Astrocyte of the hippocampus (primary cell): Measurements from ENCODE around the gene CLEC4D.
"Not testable (repeated sequence)": the region's sequence is repeated elsewhere in the genome, so short reads cannot be mapped to it uniquely, and the experiment has no call there.

Experiments
- DNase-seq: peaks from one replicate; pipeline ENCODE4 v3.0.0; 2011; ENCODE audit warnings: low read depth, low spot score

The CLEC4D gene

GRCh38 chr12:8532045-8532444, 18.7 kb downstream of the CLEC4D start:
- no peak for DNase-seq

- not testable (repeated sequence) for DNase-seq
These were observed 24.5 kb downstream of the CLEC4D start for GRCh38 chr12:8537820-8538219.

GRCh38 chr12:8540831-8541230, 27.5 kb downstream of the CLEC4D start, which contains the start of gene CLEC4E:
CLEC4E (minus strand) TSS chr12:8540905; CDS start chr12:8540797, 108 bp downstream.
- DNase-seq = not testable (repeated sequence)

- no peak for DNase-seq
These were observed 28.3 kb downstream of the CLEC4D start for GRCh38 chr12:8541562-8541961.

- peak; percentile 85 for DNase-seq
These were observed 31.0 kb downstream of the CLEC4D start for GRCh38 chr12:8544295-8544694.

GRCh38 chr12:8546591-8546990, 33.3 kb downstream of the CLEC4D start:
- no peak for DNase-seq

GRCh38 chr12:8547645-8548044, 34.3 kb downstream of the CLEC4D start:
- no peak for DNase-seq

- DNase-seq = no peak
These were observed 34.9 kb downstream of the CLEC4D start for GRCh38 chr12:8548192-8548591.

- peak; percentile 78 for DNase-seq
These were observed 36.1 kb downstream of the CLEC4D start for GRCh38 chr12:8549381-8549780.

- no peak for DNase-seq
These were observed 39.9 kb downstream of the CLEC4D start for GRCh38 chr12:8553088-8553627.

- DNase-seq = peak; percentile 73
These were observed 41.3 kb downstream of the CLEC4D start for GRCh38 chr12:8554451-8555195.

- no peak for DNase-seq
These were observed 43.3 kb downstream of the CLEC4D start for GRCh38 chr12:8556531-8557097.

GRCh38 chr12:8559676-8560075, 46.4 kb downstream of the CLEC4D start:
- peak; percentile 33 for DNase-seq

GRCh38 chr12:8561011-8561410, 47.7 kb downstream of the CLEC4D start:
- DNase-seq = no peak

- DNase-seq = no peak
These were observed 49.0 kb downstream of the CLEC4D start for GRCh38 chr12:8562310-8562709.

GRCh38 chr12:8563356-8563755, 50.1 kb downstream of the CLEC4D start:
- no peak for DNase-seq

GRCh38 chr12:8564656-8565055, 51.4 kb downstream of the CLEC4D start:
- DNase-seq = no peak

- DNase-seq = not testable (repeated sequence)
These were observed 52.7 kb downstream of the CLEC4D start for GRCh38 chr12:8566052-8566451.

- DNase-seq = no peak
These were observed 53.2 kb downstream of the CLEC4D start for GRCh38 chr12:8566525-8566924.
